H1 (cell line): Measurements from ENCODE around the gene RSU1. TPM values are rescaled to one million over a fixed set of nuclear protein-coding genes. Genes with fewer than 3 reads are reported as not detected.

ENCODE experiments used
- CREB1 ChIP-seq: IDR thresholded peaks from 2 replicates; pipeline ENCODE4 v1.6.1; 2012; ENCODE audit warnings: inconsistent platforms
- CTCF ChIP-seq, 3 experiments: IDR thresholded peaks; 1 replicate in 2 of 3; 2 replicates in 1 of 3; pipeline versions ENCODE4 v1.5.1 to v1.6.1; 2011; ENCODE audit warnings: low read length in 3 of 3, mild to moderate bottlenecking in 3 of 3, inconsistent platforms in 2 of 3, low read depth in 1 of 3, moderate library complexity in 1 of 3; ENCODE audit not compliant: insufficient read depth in 1 of 3; ENCODE audit errors: control extremely low read depth in 1 of 3
- GABPA ChIP-seq: IDR thresholded peaks from 2 replicates; pipeline ENCODE4 v1.6.1; 2011; ENCODE audit warnings: mild to moderate bottlenecking, low read length, moderate library complexity, borderline replicate concordance; ENCODE audit not compliant: insufficient read depth
- HDAC6 ChIP-seq: IDR thresholded peaks from one replicate; pipeline ENCODE4 v1.7.1; 2012; ENCODE audit warnings: low read depth, mild to moderate bottlenecking, inconsistent platforms, low read length, moderate library complexity
- JUND ChIP-seq: IDR thresholded peaks from 2 replicates; pipeline ENCODE4 v1.6.1; 2011; ENCODE audit warnings: mild to moderate bottlenecking, improper control_type of control experiment, low read length
- KDM5A ChIP-seq: fragments of 200-600 bp; IDR thresholded peaks from 2 replicates; pipeline ENCODE4 v1.7.1; 2012; ENCODE audit warnings: mild to moderate bottlenecking, low read length, inconsistent platforms, mixed read lengths
- POLR2A ChIP-seq, 2 experiments: IDR thresholded peaks; 1 replicate in 1 of 2; 2 replicates in 1 of 2; pipeline ENCODE4 v1.6.1; 2011; ENCODE audit warnings: low read depth in 2 of 2, low read length in 2 of 2, mild to moderate bottlenecking in 2 of 2; ENCODE audit errors: control extremely low read depth in 1 of 2
- RBBP5 ChIP-seq: IDR thresholded peaks from 2 replicates; pipeline ENCODE4 v1.7.1; 2012; ENCODE audit warnings: low read depth, mild to moderate bottlenecking, inconsistent platforms, low read length, moderate library complexity, borderline replicate concordance
- SP1 ChIP-seq: IDR thresholded peaks from 2 replicates; pipeline ENCODE4 v1.6.1; 2011; ENCODE audit warnings: low read depth, low read length
- TCF12 ChIP-seq: IDR thresholded peaks from 2 replicates; pipeline ENCODE4 v1.6.1; 2011; ENCODE audit warnings: low read depth, mild to moderate bottlenecking, low read length
- polyA plus RNA-seq, 7 experiments: library from polyadenylated mRNA; depleted of rRNA in 3 of 7; stranded (reverse) in 5 of 7; unstranded in 2 of 7; fragments of >200 nt in 5 of 7; fragments of 200-250 nt in 2 of 7; gene quantifications; 1 replicate in 5 of 7; 2 replicates in 1 of 7; 4 replicates in 1 of 7; pipeline versions ENCODE4 v1.2.1 to v1.2.3, GENCODE V29; 2011 to 2013; ENCODE audit warnings: missing spikeins in 2 of 7, mixed read lengths in 2 of 7
- total RNA-seq: library from RNA; stranded (reverse); fragmentation: NEBNext Ultra II Directional; extraction: Animal tissue kit (Norgen Biotek cat#: 25700); gene quantifications from 2 replicates; pipeline ENCODE4 v1.2.1, GENCODE V29; 2021
- TF ChIP-seq, protein P1 (sequence below): fragments of 300-600 bp; sonication (generic); IDR thresholded peaks from 2 replicates; pipeline ENCODE4 v1.7.1; 2012; ENCODE audit warnings: low read length, moderate library complexity, mild to moderate bottlenecking, inconsistent platforms; ENCODE audit not compliant: insufficient replicate concordance

The RSU1 gene
- total and polyA plus RNA-seq, 2 of the 8 experiments (the other 6 are each of a cell fraction or from before 2014, with no cell fraction given): 50.0 to 68.2 TPM

DNA sequence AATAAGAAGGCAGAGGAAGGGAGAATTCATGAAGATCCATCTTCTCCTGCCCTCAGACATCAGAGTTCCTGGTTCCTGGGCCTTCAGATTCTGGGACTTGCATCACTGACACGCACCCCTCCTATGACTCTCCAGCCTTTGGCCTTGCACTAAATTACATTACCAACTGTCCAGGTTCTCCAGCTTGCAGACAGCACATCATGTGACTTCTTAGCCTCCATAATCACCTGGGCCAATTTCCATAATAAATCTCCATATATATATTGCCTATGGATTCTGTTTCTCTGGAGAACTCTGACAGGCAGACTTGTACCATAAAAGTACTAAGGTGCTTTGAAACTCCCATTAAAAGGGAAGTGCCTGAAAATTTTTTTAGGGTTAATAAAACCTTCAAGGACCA lies 23.2 kb downstream of the RSU1 start (continued):
- TF ChIP-seq, protein P1, sequence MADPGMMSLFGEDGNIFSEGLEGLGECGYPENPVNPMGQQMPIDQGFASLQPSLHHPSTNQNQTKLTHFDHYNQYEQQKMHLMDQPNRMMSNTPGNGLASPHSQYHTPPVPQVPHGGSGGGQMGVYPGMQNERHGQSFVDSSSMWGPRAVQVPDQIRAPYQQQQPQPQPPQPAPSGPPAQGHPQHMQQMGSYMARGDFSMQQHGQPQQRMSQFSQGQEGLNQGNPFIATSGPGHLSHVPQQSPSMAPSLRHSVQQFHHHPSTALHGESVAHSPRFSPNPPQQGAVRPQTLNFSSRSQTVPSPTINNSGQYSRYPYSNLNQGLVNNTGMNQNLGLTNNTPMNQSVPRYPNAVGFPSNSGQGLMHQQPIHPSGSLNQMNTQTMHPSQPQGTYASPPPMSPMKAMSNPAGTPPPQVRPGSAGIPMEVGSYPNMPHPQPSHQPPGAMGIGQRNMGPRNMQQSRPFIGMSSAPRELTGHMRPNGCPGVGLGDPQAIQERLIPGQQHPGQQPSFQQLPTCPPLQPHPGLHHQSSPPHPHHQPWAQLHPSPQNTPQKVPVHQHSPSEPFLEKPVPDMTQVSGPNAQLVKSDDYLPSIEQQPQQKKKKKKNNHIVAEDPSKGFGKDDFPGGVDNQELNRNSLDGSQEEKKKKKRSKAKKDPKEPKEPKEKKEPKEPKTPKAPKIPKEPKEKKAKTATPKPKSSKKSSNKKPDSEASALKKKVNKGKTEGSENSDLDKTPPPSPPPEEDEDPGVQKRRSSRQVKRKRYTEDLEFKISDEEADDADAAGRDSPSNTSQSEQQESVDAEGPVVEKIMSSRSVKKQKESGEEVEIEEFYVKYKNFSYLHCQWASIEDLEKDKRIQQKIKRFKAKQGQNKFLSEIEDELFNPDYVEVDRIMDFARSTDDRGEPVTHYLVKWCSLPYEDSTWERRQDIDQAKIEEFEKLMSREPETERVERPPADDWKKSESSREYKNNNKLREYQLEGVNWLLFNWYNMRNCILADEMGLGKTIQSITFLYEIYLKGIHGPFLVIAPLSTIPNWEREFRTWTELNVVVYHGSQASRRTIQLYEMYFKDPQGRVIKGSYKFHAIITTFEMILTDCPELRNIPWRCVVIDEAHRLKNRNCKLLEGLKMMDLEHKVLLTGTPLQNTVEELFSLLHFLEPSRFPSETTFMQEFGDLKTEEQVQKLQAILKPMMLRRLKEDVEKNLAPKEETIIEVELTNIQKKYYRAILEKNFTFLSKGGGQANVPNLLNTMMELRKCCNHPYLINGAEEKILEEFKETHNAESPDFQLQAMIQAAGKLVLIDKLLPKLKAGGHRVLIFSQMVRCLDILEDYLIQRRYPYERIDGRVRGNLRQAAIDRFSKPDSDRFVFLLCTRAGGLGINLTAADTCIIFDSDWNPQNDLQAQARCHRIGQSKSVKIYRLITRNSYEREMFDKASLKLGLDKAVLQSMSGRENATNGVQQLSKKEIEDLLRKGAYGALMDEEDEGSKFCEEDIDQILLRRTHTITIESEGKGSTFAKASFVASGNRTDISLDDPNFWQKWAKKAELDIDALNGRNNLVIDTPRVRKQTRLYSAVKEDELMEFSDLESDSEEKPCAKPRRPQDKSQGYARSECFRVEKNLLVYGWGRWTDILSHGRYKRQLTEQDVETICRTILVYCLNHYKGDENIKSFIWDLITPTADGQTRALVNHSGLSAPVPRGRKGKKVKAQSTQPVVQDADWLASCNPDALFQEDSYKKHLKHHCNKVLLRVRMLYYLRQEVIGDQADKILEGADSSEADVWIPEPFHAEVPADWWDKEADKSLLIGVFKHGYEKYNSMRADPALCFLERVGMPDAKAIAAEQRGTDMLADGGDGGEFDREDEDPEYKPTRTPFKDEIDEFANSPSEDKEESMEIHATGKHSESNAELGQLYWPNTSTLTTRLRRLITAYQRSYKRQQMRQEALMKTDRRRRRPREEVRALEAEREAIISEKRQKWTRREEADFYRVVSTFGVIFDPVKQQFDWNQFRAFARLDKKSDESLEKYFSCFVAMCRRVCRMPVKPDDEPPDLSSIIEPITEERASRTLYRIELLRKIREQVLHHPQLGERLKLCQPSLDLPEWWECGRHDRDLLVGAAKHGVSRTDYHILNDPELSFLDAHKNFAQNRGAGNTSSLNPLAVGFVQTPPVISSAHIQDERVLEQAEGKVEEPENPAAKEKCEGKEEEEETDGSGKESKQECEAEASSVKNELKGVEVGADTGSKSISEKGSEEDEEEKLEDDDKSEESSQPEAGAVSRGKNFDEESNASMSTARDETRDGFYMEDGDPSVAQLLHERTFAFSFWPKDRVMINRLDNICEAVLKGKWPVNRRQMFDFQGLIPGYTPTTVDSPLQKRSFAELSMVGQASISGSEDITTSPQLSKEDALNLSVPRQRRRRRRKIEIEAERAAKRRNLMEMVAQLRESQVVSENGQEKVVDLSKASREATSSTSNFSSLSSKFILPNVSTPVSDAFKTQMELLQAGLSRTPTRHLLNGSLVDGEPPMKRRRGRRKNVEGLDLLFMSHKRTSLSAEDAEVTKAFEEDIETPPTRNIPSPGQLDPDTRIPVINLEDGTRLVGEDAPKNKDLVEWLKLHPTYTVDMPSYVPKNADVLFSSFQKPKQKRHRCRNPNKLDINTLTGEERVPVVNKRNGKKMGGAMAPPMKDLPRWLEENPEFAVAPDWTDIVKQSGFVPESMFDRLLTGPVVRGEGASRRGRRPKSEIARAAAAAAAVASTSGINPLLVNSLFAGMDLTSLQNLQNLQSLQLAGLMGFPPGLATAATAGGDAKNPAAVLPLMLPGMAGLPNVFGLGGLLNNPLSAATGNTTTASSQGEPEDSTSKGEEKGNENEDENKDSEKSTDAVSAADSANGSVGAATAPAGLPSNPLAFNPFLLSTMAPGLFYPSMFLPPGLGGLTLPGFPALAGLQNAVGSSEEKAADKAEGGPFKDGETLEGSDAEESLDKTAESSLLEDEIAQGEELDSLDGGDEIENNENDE: no peak
- no peak for TF ChIP-seq HDAC6
- no peak for TF ChIP-seq CREB1
- TF ChIP-seq CTCF (IDR thresholded peaks at IDR 0.05; ENCODE audit: control extremely low read depth in 1 of 3, insufficient read depth in 1 of 3, low read depth in 1 of 3, low read length in 3 of 3): no peak
- no peak for TF ChIP-seq JUND
- TF ChIP-seq POLR2A (IDR thresholded peaks at IDR 0.05; ENCODE audit: control extremely low read depth in 1 of 2, low read depth in 2 of 2, low read length in 2 of 2): no peak
- no peak for TF ChIP-seq KDM5A
- TF ChIP-seq RBBP5: no peak
- no peak for TF ChIP-seq TCF12
- no peak for TF ChIP-seq GABPA
- no peak for TF ChIP-seq SP1
